Astrocyte of the cerebellum (primary cell): ENCODE results near the gene NKTR.
A peak's percentile ranks its signal among the peaks of the same experiment; 100 is the strongest.

Experiments
- DNase-seq: peaks from one replicate; pipeline ENCODE4 v3.0.0-alpha.2; 2011; ENCODE audit warnings: low read depth
- H3K4me3 ChIP-seq: 2 replicates; pipeline ENCODE4 v1.5.1; 2011; ENCODE audit warnings: mild to moderate bottlenecking, low read depth, low read length, moderate library complexity
- in situ Hi-C: cut with HindIII; loops from 2 replicates; pipeline ENCODE4 v1.10.0; 2017; ENCODE audit warnings: low sequenced_read_pairs
- TF ChIP-seq, protein P1 (sequence below): IDR thresholded peaks from 2 replicates; pipeline ENCODE4 v1.5.1; 2012; ENCODE audit warnings: low read length, low read depth, moderate library complexity, mild to moderate bottlenecking; ENCODE audit errors: missing control alignments

The NKTR gene

DNA sequence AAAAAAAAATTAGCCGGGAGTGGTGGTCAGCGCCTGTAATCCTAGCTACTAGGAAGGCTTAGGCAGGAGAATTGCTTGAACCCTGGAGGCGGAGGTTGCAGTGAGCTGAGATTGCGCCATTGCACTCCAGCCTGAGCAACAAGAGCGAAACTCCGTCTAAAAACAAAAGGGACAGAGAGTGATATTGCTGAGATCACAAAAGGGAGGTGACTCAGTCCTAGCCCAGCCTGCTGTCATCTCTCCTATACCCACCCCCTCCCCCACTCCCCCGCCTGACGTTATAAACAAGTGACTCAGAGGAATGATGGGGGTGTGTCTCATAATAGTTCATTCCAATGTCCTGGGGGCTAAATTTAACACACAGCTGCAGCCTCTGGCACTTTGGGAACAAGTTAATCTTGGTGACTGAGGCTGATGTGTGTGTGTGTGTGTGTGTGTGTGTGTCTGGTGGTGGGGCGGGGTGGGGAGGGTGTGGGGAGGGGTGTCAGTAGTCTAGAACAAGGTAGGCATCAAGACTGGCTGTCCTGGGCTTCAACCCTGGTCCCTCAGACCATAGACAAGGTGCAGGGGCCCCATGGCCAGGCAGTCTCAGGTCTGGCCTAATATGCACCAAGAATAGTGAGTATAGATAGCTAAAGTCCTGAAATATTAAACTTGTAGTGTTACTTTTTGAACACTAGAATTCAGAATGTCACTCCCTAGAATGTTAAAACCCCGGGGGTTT is 83.6 kb downstream of the NKTR start:
- in situ Hi-C loops: no loop called here
- no peak overlapping the region for H3K4me3 ChIP-seq
- DNase-seq: peak; percentile 29
- TF ChIP-seq, protein P1, sequence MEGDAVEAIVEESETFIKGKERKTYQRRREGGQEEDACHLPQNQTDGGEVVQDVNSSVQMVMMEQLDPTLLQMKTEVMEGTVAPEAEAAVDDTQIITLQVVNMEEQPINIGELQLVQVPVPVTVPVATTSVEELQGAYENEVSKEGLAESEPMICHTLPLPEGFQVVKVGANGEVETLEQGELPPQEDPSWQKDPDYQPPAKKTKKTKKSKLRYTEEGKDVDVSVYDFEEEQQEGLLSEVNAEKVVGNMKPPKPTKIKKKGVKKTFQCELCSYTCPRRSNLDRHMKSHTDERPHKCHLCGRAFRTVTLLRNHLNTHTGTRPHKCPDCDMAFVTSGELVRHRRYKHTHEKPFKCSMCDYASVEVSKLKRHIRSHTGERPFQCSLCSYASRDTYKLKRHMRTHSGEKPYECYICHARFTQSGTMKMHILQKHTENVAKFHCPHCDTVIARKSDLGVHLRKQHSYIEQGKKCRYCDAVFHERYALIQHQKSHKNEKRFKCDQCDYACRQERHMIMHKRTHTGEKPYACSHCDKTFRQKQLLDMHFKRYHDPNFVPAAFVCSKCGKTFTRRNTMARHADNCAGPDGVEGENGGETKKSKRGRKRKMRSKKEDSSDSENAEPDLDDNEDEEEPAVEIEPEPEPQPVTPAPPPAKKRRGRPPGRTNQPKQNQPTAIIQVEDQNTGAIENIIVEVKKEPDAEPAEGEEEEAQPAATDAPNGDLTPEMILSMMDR: no peak

DNA sequence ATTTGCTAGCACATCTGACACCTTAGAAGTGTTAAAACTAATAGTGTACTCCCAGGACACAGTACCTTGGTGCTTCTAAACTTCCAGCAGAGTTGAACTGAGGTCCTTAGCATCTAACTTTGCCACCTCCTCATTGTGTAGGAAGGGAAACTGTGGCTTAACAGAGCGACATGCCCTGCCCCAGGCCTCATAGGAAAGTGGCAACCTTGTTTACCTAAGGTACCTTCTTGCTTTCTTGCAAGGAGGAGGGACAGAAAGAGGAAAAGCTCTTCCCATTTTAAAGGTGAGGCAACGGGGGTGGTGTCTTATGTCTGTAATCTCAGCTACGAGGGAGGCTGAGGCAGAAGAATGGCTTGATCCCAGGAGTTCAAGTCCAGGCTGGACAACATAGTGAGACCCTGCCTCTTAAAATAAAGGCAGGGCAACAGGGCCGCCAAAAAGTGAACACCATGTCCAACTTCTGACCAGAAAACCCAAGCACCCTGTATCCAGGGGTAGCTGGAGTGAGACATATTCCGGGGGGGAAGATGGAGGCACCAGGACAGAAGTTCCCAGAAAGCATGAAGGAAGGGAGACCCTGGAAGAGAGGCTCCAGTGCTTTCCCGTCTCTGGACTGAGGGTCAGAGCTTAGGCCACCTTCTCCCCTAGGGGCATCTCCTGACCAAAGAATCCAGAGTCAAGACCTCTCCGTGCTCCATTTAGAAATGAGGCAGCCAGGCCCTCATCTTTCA is 84.3 kb downstream of the NKTR start:
- in situ Hi-C loops: no loop called here
- TF ChIP-seq, protein P1: no peak
- no peak overlapping the region for H3K4me3 ChIP-seq
- DNase-seq: no peak

DNA sequence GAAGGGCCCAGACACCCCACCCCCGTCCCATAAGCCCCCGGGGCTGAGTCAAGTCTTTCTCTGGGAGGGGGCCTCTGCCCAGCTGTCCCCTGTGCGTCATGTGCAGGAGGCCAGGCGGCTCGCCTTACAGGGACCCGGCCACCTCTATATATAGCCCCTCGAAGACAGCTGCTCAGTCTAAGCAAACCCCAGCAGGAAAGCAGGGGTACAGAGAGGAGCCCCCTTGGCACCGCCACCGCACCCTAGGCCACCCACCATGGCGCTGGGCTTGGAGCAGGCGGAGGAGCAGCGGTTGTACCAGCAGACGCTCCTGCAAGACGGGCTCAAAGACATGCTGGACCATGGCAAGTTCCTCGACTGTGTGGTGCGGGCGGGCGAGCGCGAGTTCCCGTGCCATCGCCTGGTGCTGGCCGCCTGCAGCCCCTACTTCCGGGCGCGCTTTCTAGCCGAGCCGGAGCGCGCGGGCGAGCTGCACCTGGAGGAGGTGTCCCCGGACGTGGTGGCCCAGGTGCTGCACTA is 84.9 kb downstream of the NKTR start, which contains the start of gene KLHL40:
TSS of gene KLHL40 (plus strand) at position 175 of the 519 bp plus-strand sequence. CDS start at position 257, 82 bp downstream.
- in situ Hi-C loops: no loop called here
- no peak for DNase-seq
- no peak within 1 kb of the TSS for H3K4me3 ChIP-seq
- TF ChIP-seq, protein P1: no peak

DNA sequence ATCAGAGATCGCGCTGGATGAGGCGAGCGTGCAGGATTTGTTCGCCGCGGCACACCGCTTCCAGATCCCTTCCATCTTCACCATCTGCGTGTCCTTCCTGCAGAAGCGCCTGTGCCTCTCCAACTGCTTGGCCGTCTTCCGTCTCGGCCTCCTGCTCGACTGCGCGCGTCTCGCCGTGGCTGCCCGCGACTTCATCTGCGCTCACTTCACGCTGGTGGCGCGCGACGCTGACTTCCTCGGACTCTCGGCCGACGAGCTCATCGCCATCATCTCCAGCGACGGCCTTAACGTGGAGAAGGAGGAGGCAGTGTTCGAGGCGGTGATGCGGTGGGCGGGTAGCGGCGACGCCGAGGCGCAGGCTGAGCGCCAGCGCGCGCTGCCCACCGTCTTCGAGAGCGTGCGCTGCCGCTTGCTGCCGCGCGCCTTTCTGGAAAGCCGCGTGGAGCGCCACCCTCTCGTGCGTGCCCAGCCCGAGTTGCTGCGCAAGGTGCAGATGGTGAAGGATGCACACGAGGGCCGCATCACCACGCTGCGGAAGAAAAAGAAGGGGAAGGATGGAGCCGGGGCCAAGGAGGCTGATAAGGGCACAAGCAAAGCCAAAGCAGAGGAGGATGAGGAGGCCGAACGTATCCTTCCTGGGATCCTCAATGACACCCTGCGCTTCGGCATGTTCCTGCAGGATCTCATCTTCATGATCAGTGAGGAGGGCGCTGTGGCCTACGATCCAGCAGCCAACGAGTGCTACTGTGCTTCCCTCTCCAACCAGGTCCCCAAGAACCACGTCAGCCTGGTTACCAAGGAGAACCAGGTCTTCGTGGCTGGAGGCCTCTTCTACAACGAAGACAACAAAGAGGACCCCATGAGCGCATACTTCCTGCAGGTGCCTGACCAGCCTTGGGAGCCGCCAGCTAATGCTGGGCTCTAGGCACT is 85.7 kb downstream of the NKTR start:
- in situ Hi-C loops: no loop called here
- TF ChIP-seq, protein P1: no peak
- no peak overlapping the region for H3K4me3 ChIP-seq
- DNase-seq: no peak

DNA sequence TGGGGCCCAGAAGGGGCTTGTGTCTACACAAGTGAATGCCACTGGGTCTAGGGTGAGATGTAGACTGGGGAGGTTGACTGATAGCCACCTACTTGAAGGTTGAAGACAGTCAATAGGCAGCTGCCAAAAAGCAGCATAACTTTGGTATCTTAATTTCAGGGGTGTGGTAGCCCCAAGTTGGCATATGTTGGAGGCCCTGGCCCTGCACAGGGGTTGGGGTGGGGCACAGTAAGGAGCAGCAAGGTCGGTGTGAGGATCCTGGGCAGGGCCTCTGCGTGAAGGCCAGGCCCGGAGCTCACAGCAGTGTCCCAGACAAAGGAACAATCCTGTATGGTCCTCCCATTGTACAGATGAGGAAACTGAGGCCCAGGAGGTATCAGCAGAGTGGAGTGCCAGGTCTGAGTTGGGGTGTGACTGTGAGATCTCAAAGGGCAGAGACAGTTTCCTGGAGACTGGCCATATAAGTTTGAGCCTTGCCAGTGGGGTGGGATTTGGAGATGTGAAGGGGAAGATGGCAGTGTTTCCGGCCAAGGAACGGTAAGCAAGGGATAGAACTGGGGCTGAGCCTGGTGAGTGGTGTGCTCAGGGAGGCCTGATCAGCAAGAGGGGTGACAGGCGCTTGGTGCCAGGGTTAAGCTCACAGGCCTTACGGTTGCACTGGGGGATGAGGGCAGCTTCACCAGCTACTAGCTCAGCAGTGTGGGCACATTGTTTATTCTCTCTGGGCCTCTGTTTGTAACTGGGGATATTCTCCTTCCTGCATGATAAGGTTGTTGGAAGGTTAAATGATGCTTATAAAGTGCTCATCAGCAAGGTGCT is 86.6 kb downstream of the NKTR start:
- no peak for DNase-seq
- no peak overlapping the region for H3K4me3 ChIP-seq
- TF ChIP-seq, protein P1: no peak
- in situ Hi-C loops: no loop called here
